ENCODE measurements around the gene MORN4. TPM values are rescaled to one million over a fixed set of nuclear protein-coding genes. Genes with fewer than 3 reads are reported as not detected.
A peak's percentile ranks its signal among the peaks of the same experiment; 100 is the strongest.

Gene MORN4
- total RNA-seq, 1 experiment from 2014 or later = 11.9 TPM

DNA sequence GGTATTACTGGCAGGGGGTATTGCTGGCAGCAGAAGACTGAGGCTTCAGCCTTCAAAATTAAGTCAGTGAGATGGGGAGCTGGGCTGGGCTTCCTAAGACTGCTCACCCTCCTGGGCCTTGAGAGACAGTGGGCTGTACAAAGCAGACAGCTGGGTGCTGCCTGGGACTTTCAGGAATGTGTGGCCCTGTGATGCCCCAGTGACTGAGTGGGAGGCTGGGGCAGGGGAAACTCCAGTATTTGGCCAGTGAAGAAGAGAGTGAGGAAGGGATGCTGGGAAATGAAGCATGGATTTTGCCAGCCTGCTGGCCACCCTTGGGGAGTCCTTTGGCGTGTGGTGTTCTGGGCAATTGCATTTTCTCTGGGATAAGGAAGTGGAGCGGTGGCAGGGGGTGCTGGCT is 60.3 kb downstream of the MORN4 start:
- Mint-ChIP-seq H3K4me1 (peaks cover 11 to 13% of the 10 kb centered on the region in 2 experiments), H3K27me3 (ENCODE audit: low read depth) (no peaks in the 10 kb centered on the region), H3K27ac (peak overlapping the region in 2 of 3 experiments; percentile 66 to 79; a peak in 3 of 7 replicates), H3K9me3 (no peaks in the 10 kb centered on the region), H3K36me3 (ENCODE audit: insufficient read depth in 1 of 3, low read depth in 3 of 3) (peaks cover 0 to 12% (median 0%) of the 10 kb centered on the region in 3 experiments; a peak in 3 of 7 replicates), H3K4me3 (no peak overlapping the region; a peak in 1 of 5 replicates)
- Histone ChIP-seq H3K4ac (ENCODE audit: low read depth, low read length) (no peak overlapping the region), H2BK20ac (ENCODE audit: low read depth, low read length, poor library complexity, severe bottlenecking) (no peak overlapping the region), H2AFZ (ENCODE audit: low read length) (no peak overlapping the region), H2AK5ac (ENCODE audit: insufficient read length, low read length) (no peak overlapping the region), H3K79me1 (ENCODE audit: insufficient read depth, low read depth, low read length, poor library complexity, severe bottlenecking) (no peaks in the 10 kb centered on the region), H4K91ac (ENCODE audit: insufficient read length, low read depth, low read length) (no peak overlapping the region), H3K9ac (ENCODE audit: extremely low read depth, insufficient read length, low read length) (no peak overlapping the region), H3T11ph (ENCODE audit: low read length) (no peak overlapping the region), H3K14ac (ENCODE audit: insufficient read depth, low read length) (no peak overlapping the region; the same call in 1 of the 2 replicates), H3K4me1 (ENCODE audit: insufficient read depth, low read length) (no peaks in the 10 kb centered on the region), H4K5ac (ENCODE audit: insufficient read length, low read depth, low read length) (no peak overlapping the region), H2BK15ac (ENCODE audit: low read depth, low read length) (no peak overlapping the region), H3K4me2 (ENCODE audit: insufficient read depth, insufficient read length, low read length) (no peak overlapping the region), H4K8ac (replicated peaks; ENCODE audit: insufficient read length, low read depth, low read length) (no peak overlapping the region), H3K27me3 (ENCODE audit: insufficient read depth, low read length) (no peaks in the 10 kb centered on the region), H2BK12ac (ENCODE audit: insufficient read length, low read depth, low read length) (no peak overlapping the region), H2BK120ac (ENCODE audit: low read depth, low read length, poor library complexity, severe bottlenecking) (no peak overlapping the region), H3K56ac (ENCODE audit: insufficient read length, low read depth, low read length) (no peak overlapping the region), H3K9me3 (ENCODE audit: control insufficient read depth, low read depth, low read length) (no peaks in the 10 kb centered on the region), H3K79me2 (ENCODE audit: insufficient read depth, low read length) (no peaks in the 10 kb centered on the region), H3K27ac (ENCODE audit: insufficient read length, low read depth, low read length) (no peak overlapping the region), H3K18ac (ENCODE audit: insufficient read length, low read depth, low read length) (no peak overlapping the region), H3K23ac (ENCODE audit: insufficient read length, low read depth, low read length) (no peak overlapping the region), H2BK5ac (ENCODE audit: insufficient read length, low read length) (no peak overlapping the region), H3K23me2 (ENCODE audit: insufficient read length, low read depth, low read length, poor library complexity, severe bottlenecking) (no peaks in the 10 kb centered on the region), H4K20me1 (ENCODE audit: control insufficient read depth, insufficient read depth, insufficient read length) (no peaks in the 10 kb centered on the region)
- DNase-seq = no peak
- WGBS (ENCODE audit: extremely low coverage, insufficient read length, low lambda C conversion rate) = no CpG with 5 or more reads among the region's 2 CpGs
- TF ChIP-seq, protein P1, sequence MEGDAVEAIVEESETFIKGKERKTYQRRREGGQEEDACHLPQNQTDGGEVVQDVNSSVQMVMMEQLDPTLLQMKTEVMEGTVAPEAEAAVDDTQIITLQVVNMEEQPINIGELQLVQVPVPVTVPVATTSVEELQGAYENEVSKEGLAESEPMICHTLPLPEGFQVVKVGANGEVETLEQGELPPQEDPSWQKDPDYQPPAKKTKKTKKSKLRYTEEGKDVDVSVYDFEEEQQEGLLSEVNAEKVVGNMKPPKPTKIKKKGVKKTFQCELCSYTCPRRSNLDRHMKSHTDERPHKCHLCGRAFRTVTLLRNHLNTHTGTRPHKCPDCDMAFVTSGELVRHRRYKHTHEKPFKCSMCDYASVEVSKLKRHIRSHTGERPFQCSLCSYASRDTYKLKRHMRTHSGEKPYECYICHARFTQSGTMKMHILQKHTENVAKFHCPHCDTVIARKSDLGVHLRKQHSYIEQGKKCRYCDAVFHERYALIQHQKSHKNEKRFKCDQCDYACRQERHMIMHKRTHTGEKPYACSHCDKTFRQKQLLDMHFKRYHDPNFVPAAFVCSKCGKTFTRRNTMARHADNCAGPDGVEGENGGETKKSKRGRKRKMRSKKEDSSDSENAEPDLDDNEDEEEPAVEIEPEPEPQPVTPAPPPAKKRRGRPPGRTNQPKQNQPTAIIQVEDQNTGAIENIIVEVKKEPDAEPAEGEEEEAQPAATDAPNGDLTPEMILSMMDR (conservative IDR thresholded peaks at IDR 0.05) = no peak

All from H9 (cell line).